Cardiac septum (tissue), 1 donor: ENCODE data around the gene EPB41L2. TPM values are rescaled to one million over a fixed set of nuclear protein-coding genes. Genes with fewer than 3 reads are reported as not detected.
"Not testable (repeated sequence)": the region's sequence is repeated elsewhere in the genome, so short reads cannot be mapped to it uniquely, and the experiment has no call there.

Experiments used
- DNase-seq: peaks from one replicate; pipeline ENCODE4 v3.0.0-alpha.2; 2020; ENCODE audit warnings: low spot score
- intact Hi-C: fragments of 100-400 bp; cut with DNase I; formaldehyde crosslinking; loops from one replicate; pipeline ENCODE4 v1.14.0; 2022
- total RNA-seq: library from RNA; stranded (reverse); fragmentation: NEBNext Ultra II Directional; extraction: Animal tissue kit (Norgen Biotek cat#: 25700); gene quantifications from one replicate; pipeline ENCODE4 v1.2.1, GENCODE V29; 2021
- donor health status: DM: no; HTN: no; CAD: no.

EPB41L2 gene
- total RNA-seq, 1 donor from 2014 or later, result 54.1 TPM

DNA sequence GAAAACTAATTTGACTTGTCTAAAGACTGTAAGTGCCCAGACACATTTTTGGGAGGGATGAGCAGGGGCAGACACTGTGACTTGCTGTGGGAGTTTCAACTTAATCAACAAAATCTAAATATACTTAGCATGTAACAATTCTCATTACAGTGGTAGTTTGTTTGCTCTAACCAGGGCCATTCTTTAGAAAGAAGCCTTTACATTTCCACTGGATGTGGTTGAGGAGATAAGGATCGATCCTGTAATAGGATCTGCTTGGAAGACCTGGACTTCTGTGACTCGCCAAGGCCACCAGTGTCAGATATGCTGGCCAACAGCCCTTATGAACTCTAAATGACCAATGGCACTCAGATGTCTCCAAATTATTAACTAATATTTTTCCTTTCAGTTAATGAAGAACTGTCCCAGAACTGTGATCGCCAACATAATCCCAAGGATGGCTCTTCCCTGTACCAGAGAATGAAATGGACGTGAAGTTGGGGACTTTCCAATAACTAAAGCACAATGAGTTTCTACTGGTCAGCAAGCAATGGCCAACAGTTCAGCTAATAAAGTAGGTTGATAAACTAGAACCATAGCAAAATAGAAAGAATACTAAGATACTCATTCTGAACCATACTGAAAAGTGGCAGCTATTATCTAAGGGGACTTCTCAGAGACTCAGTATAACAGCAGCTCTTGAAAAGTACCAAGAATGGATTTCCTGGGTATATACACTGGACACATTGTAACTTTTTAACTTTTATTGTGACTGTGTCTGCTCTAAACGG lies 228.4 kb downstream of the EPB41L2 start:
- intact Hi-C loops, result no loop called here

DNA sequence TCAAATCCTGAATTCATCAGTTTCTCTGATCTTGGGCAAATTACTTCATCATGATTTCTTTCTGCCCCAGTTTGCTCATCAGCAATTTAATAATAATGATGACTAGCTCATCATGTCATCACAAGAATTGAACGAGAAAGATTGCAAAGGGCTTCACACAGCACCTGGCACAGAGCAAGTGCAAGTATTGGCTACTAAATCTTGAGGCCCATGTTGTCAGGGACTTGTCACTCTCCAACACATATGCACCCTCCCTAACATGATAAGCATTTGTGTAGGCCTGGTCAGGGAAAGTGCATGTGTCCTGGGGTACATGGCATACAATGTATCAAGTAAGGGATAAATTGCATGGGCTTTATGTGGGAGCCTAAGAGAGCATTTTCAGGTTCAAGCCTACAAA lies 229.5 kb downstream of the EPB41L2 start:
- intact Hi-C loops, result no loop called here
- no peak for DNase-seq

More for the DNA sequence above, 228.4 kb downstream of the EPB41L2 start:
- DNase-seq, result no peak

DNA sequence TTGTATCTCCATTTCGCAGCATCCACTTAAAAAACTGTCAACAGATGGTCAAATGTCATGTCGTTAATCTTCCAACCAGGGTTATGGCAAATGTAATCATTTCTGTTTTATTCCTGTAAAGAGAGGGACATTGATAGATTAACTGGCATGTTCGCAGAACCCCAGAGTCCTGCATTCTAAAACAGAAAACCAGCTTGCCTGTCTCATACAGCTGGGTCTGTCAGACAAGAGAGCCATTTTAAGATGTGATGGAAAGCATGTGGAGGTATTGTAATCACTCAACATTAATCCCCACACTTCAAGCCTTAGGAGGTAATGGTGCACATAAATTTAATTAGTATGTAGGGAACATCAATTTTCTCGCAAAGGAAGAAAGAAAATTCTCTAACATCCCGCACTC lies 231.4 kb downstream of the EPB41L2 start:
- no peak for DNase-seq
- intact Hi-C loops, result no loop called here

DNA sequence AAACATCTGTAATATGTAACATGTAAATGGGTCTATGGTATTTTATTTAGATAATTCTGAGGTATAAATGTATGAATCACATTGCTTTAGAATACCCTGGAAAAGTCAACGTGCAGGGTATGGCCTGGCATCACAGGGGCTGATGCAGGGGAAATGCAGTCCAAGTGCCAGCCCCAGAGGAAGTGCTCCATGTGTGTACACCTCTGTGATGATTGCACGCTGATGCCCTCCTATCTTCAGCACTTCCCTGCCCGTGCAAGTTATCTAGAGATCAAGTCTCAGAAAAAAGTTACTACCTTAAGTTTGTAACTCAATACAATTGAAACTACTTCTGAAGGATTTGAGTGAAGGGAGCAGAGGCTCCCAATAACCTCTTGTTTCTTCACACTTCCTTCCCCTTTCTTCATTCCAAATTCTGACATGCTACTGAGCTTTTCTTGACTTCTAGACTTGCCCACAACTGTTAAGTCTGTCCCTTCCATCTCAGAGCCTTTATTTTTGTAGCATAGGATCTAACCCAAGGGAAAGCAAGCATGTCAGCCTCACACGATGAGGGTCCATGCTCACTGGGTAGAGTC lies 233.6 kb downstream of the EPB41L2 start:
- no peak for DNase-seq
- intact Hi-C loops, result no loop called here

DNA sequence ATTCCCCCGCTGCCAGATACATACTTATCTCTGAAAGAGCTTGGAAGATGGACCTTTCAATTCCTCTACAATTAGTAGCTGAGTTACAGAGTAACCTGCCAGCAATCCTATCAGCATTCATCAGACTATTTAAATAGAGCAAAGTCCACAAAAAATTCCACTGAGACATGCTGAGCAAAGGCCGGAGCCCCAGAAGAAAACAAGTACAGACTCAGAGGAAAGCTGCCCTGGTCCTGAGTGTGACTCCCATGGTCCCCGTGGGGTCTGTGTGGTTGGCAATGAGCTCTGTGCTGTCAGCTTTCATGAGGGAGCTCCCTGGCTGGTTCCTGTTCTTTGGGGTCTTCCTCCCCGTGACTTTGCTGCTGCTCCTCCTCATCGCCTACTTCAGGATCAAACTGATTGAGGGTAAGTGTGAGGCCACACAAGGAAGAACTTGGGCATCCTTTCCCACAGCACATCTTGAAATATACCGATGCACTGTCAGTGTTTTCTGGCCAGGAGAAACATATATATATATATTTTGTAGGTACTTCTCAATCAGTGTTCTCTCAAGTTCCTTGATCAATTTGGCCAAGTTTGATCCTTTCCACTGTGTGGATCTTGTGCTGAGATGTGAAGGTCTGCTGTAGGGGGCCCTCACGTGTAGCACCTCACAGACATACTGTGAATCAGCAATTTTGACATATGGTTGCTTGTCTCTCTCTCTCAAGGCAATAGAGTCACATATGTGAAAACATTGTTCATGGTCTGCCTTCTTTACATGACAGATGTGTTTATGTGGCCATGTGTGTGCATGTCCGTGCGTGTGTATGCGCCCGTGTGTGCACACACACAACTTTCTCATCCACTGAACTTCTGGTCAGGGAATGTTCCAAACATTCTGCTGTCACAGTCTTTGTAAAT lies 235.5 kb downstream of the EPB41L2 start, which contains the start of gene SMLR1:
Gene SMLR1 (plus strand): TSS at position 160 of the 903 bp plus-strand sequence. CDS start 8 bp downstream, at position 168.
- intact Hi-C loops, result no loop called here
- DNase-seq, result no peak

- intact Hi-C loops, result no loop called here
- no peak for DNase-seq
Observed at GRCh38 chr6:130826442-130827246, 236.4 kb downstream of the EPB41L2 start.

GRCh38 chr6:130825772-130826441 lies 237.1 kb downstream of the EPB41L2 start:
- intact Hi-C loops, result no loop called here
- no peak for DNase-seq

- no peak for DNase-seq
- intact Hi-C loops, result no loop called here
Observed at GRCh38 chr6:130824978-130825694, 237.9 kb downstream of the EPB41L2 start.

DNA sequence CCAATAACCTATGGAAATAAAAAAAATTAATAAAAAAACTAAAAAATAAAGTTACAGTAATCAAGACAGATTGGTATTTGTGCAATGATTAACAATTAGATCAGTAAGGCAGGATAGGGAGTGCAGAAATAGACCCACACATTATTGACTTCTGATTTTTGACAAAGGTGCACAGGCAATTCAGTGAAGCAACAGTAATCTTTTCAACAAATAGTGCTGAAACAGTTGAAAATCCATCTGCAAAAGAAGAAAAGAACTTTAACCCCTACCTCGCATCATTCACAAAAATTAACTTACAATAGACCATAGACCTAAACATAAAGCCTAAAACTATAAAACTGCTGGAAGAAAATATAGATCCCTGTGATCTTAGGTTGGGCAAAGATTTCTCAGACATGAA lies 240.3 kb downstream of the EPB41L2 start:
- intact Hi-C loops, result no loop called here

DNA sequence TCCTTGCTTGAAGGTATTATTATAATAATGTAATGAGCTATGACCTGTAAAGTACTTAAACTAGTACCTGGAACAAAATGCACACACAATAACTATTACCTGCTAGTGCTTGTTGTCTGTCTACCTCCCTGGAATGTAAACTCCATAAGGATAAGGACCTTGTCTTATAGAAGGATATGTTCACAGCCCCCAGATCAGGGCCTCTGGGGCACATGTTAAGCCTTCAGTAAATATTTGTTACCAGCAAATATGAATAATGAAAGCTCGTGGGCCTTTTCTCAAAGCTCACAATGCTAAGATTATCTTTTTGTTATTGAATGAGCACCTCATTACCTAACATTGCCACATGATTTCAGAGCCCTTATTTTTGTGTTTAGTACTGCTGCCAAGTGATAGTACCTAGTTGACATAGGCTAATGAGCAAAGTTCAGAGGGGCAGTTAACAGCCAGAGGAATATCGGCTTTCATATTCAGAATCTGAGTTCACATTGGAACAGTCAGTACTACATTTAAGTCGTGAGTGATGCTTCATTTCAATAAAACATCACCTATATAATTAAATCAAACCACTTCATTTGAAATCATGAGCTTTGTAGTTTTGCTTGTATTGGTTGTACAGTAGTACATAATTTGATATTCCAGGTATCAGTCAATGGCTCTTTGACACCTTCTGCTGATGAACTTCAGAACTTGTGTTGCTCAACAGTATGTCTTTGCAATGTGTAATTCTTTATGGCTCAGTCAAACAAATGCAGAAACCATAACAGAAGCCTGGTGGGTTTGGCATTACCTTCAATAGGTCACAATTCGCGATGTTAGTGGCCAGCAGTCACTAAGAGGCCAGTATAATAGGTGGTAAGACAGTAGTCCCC lies 247.6 kb downstream of the EPB41L2 start:
- DNase-seq, result no peak
- intact Hi-C loops, result no loop called here

More for the DNA sequence above, 240.3 kb downstream of the EPB41L2 start:
- DNase-seq, result no peak

GRCh38 chr6:130814506-130814905 lies 248.5 kb downstream of the EPB41L2 start:
- intact Hi-C loops, result no loop called here

DNA sequence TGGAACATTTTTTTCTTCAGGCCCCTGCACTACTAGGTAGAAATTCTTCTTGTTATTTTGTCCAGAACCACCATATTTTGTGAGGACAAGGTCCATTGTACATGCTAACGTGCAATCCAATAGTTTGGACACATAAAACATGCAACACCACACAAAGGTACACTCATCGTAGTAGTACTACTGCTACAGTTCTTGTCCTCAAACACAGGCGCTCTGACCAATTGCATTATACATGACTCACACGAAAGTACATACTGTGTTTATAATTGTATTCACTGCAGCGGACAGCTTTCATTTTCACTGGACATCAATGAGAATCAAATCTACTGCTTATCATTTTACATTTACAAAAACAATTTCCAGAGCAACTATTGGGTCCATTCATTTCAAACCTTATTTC lies 251.1 kb downstream of the EPB41L2 start:
- intact Hi-C loops, result no loop called here
- DNase-seq, result no peak

More at GRCh38 chr6:130814506-130814905, 248.5 kb downstream of the EPB41L2 start:
- no peak for DNase-seq

GRCh38 chr6:130810307-130811030 lies 252.6 kb downstream of the EPB41L2 start:
- intact Hi-C loops, result no loop called here
- no peak for DNase-seq

GRCh38 chr6:130801368-130801767 lies 261.7 kb downstream of the EPB41L2 start:
- intact Hi-C loops, DNase-seq: not testable (repeated sequence)

- intact Hi-C loops, result no loop called here
- DNase-seq, result no peak
Observed at GRCh38 chr6:130797061-130797460, 266.0 kb downstream of the EPB41L2 start.

- DNase-seq, result no peak
- intact Hi-C loops, result no loop called here
Observed at GRCh38 chr6:130796313-130796905, 266.6 kb downstream of the EPB41L2 start.
